ENCODE results near the gene RASGEF1B. TPM values are rescaled to one million over a fixed set of nuclear protein-coding genes. Genes with fewer than 3 reads are reported as not detected.

RASGEF1B gene
- total RNA-seq, 1 donor from 2014 or later, result 0.77 TPM

GRCh38 chr4:81499840-81500239 lies 28.1 kb upstream of the RASGEF1B start:
- FAIRE-seq (no peak), DNase-seq (ENCODE audit: low read depth) (no peak)
- Histone ChIP-seq H3K27ac (ENCODE audit: low read depth, low read length) (no peak overlapping the region), H2AFZ (ENCODE audit: low read depth, low read length) (no peak overlapping the region), H3K79me2 (ENCODE audit: insufficient read depth, low read length) (no peaks in the 10 kb centered on the region), H3K4me1 (ENCODE audit: insufficient read depth, low read length) (no peaks in the 10 kb centered on the region), H3K4me2 (ENCODE audit: low read length) (no peak overlapping the region), H3K36me3 (ENCODE audit: insufficient read depth, low read length) (no peaks in the 10 kb centered on the region), H3K9me3 (ENCODE audit: insufficient read depth, low read depth, low read length) (no peaks in the 10 kb centered on the region), H4K20me1 (ENCODE audit: insufficient read depth, low read length) (no peaks in the 10 kb centered on the region), H3K4me3 (ENCODE audit: insufficient read depth, low read depth, low read length) (no peak overlapping the region), H3K9ac (ENCODE audit: low read length) (no peak overlapping the region), H3K27me3 (ENCODE audit: insufficient read depth, low read length) (no peaks in the 10 kb centered on the region)
- no peak overlapping the region for H3K27ac Mint-ChIP-seq (ENCODE audit: unreplicated experiment)
- H3K27me3 Mint-ChIP-seq (ENCODE audit: low read depth, unreplicated experiment), result peaks cover 10% of the 10 kb centered on the region
- no peaks in the 10 kb centered on the region for H3K9me3 Mint-ChIP-seq (ENCODE audit: unreplicated experiment)
- no peak overlapping the region for H3K4me3 Mint-ChIP-seq (ENCODE audit: unreplicated experiment)
- no peaks in the 10 kb centered on the region for H3K36me3 Mint-ChIP-seq (ENCODE audit: low read depth, unreplicated experiment)
- H3K4me1 Mint-ChIP-seq (ENCODE audit: low read depth, unreplicated experiment), result peaks cover 17% of the 10 kb centered on the region
- TF ChIP-seq EZH2 (IDR thresholded peaks at IDR 0.05; ENCODE audit: insufficient read depth, low read length) (no peak), CTCF (IDR thresholded peaks at IDR 0.05; ENCODE audit: insufficient read depth, low read depth, low read length) (no peak)

DNA sequence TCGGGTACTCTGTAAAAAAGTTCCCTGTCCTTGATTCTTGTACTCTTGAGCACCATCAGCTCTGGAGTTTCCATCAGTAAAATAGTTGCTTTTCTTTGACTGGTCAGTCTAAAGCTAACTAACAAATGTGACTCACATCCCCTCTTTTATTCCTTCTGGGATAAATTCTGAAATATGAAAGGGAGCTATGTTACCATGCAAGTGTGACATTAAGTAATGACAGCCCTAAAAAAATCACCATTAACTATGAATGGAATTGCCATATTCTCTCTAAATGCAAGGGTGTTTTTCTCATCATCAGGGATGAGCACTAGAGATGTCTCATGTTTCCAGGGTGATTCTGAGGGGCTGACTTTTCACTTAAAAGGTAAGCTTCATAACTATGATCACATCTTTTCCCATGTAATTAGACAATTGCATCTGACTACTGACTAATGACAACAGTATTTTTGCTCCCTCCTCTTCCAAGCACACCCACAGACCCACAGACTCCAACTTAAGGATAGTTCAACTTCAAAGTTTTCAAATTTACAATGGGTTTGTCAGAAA lies 26.9 kb upstream of the RASGEF1B start:
- DNase-seq (ENCODE audit: low read depth) (no peak), FAIRE-seq (no peak)
- no peak overlapping the region for H3K27ac Mint-ChIP-seq (ENCODE audit: unreplicated experiment)
- Histone ChIP-seq H3K9ac (ENCODE audit: low read length) (no peak overlapping the region), H3K9me3 (ENCODE audit: insufficient read depth, low read depth, low read length) (no peaks in the 10 kb centered on the region), H3K27me3 (ENCODE audit: insufficient read depth, low read length) (no peaks in the 10 kb centered on the region), H4K20me1 (ENCODE audit: insufficient read depth, low read length) (no peaks in the 10 kb centered on the region), H2AFZ (ENCODE audit: low read depth, low read length) (no peak overlapping the region), H3K4me2 (ENCODE audit: low read length) (no peak overlapping the region), H3K4me3 (ENCODE audit: insufficient read depth, low read depth, low read length) (no peak overlapping the region), H3K4me1 (ENCODE audit: insufficient read depth, low read length) (no peaks in the 10 kb centered on the region), H3K79me2 (ENCODE audit: insufficient read depth, low read length) (no peaks in the 10 kb centered on the region), H3K27ac (ENCODE audit: low read depth, low read length) (no peak overlapping the region), H3K36me3 (ENCODE audit: insufficient read depth, low read length) (no peaks in the 10 kb centered on the region)
- no peak for TF ChIP-seq CTCF (IDR thresholded peaks at IDR 0.05; ENCODE audit: insufficient read depth, low read depth, low read length)
- TF ChIP-seq EZH2 (IDR thresholded peaks at IDR 0.05; ENCODE audit: insufficient read depth, low read length), result no peak
- peaks cover 10% of the 10 kb centered on the region for H3K27me3 Mint-ChIP-seq (ENCODE audit: low read depth, unreplicated experiment)
- no peak overlapping the region for H3K4me3 Mint-ChIP-seq (ENCODE audit: unreplicated experiment)
- H3K4me1 Mint-ChIP-seq (ENCODE audit: low read depth, unreplicated experiment), result peaks cover 20% of the 10 kb centered on the region
- no peaks in the 10 kb centered on the region for H3K9me3 Mint-ChIP-seq (ENCODE audit: unreplicated experiment)
- no peaks in the 10 kb centered on the region for H3K36me3 Mint-ChIP-seq (ENCODE audit: low read depth, unreplicated experiment)

- no peaks in the 10 kb centered on the region for H4K20me1 ChIP-seq (ENCODE audit: insufficient read depth, low read length)
- no peak overlapping the region for H3K4me3 Mint-ChIP-seq (ENCODE audit: unreplicated experiment)
- DNase-seq (ENCODE audit: low read depth) (no peak), FAIRE-seq (no peak)
- H3K4me3 ChIP-seq (ENCODE audit: insufficient read depth, low read depth, low read length), result no peak overlapping the region
- no peaks in the 10 kb centered on the region for H3K27me3 ChIP-seq (ENCODE audit: insufficient read depth, low read length)
- no peaks in the 10 kb centered on the region for H3K4me1 ChIP-seq (ENCODE audit: insufficient read depth, low read length)
- no peak overlapping the region for H3K4me2 ChIP-seq (ENCODE audit: low read length)
- H3K79me2 ChIP-seq (ENCODE audit: insufficient read depth, low read length), result no peaks in the 10 kb centered on the region
- H3K36me3 Mint-ChIP-seq (ENCODE audit: low read depth, unreplicated experiment), result no peaks in the 10 kb centered on the region
- no peaks in the 10 kb centered on the region for H3K36me3 ChIP-seq (ENCODE audit: insufficient read depth, low read length)
- no peak overlapping the region for H3K9ac ChIP-seq (ENCODE audit: low read length)
- H3K4me1 Mint-ChIP-seq (ENCODE audit: low read depth, unreplicated experiment), result peaks cover 20% of the 10 kb centered on the region
- H3K27ac Mint-ChIP-seq (ENCODE audit: unreplicated experiment), result no peak overlapping the region
- H2AFZ ChIP-seq (ENCODE audit: low read depth, low read length), result no peak overlapping the region
- TF ChIP-seq EZH2 (IDR thresholded peaks at IDR 0.05; ENCODE audit: insufficient read depth, low read length) (no peak), CTCF (IDR thresholded peaks at IDR 0.05; ENCODE audit: insufficient read depth, low read depth, low read length) (no peak)
- no peak overlapping the region for H3K27ac ChIP-seq (ENCODE audit: low read depth, low read length)
- peaks cover 10% of the 10 kb centered on the region for H3K27me3 Mint-ChIP-seq (ENCODE audit: low read depth, unreplicated experiment)
- H3K9me3 ChIP-seq (ENCODE audit: insufficient read depth, low read depth, low read length), result no peaks in the 10 kb centered on the region
- no peaks in the 10 kb centered on the region for H3K9me3 Mint-ChIP-seq (ENCODE audit: unreplicated experiment)
Observed at GRCh38 chr4:81498046-81498445, 26.3 kb upstream of the RASGEF1B start.
